Stimulated activated CD4-positive, alpha-beta T cell treated with anti-CD3 and anti-CD28 coated beads, TNF-alpha, amount 100 ng/mL, for 4 hours (primary cell): Measurements from ENCODE around the gene GJB6.

ENCODE experiments used
- DNase-seq, 3 experiments: peaks; one replicate each; pipeline ENCODE4 v3.0.0-alpha.2; 2020; ENCODE audit warnings: low read depth in 3 of 3

Gene GJB6

DNA sequence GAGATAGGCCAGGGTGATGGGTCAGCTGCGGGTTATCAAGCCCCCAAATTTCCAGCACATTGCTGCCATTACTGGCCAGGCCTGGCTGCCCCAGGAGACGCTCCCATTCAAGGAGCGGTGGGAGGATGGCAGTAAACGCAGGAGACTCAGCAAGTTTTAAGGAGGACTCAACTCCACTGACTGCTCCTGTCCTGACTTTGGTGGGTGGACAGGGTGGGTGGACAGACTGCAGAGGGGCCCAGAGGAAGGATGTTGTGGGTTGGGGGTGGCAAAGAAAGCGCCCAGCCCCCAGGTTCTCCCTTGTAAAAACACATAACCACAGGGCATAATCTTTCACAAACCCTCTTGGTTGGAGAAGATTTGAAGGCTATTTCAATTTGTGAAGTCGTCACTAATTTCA lies 4.4 kb downstream of the GJB6 start:
- no peak for DNase-seq

DNA sequence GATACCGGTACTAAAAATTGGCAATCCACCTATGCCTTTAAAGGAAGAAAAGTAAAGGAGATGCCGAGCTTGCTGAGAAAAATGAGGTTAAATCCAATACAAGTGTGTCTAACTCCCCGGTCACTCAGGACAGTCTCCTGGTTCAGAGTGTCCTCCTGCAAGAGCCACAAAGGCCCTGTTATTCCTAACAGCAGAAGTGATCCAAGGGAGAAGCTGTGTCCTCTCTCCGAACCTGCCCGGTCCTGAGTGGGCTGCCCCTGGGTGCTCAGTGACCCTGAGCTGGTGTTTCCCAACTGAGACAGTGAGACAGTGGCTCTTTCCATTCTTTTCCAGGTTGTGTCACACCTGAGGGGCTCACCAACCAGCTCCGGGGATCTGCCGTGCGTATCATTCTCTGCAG lies 4.8 kb downstream of the GJB6 start:
- no peak for DNase-seq

DNA sequence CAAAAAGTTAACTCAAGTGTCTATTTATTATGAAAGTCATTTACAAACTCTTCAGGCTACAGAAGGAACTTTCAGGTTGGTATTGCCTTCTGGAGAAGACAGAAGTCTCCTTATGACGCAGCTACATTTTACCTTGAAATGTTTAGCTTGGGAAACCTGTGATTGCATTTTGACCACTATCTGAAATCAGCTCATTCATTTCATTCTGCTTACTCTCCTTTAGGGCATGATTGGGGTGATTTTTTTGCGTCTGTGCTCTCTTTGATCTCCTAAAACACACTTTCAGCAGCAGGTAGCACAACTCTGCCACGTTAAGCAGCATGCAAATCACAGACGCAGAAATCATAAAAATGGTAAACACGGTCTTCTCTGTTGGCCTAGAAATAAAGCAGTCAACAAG lies 9.6 kb downstream of the GJB6 start:
- DNase-seq, result no peak

DNA sequence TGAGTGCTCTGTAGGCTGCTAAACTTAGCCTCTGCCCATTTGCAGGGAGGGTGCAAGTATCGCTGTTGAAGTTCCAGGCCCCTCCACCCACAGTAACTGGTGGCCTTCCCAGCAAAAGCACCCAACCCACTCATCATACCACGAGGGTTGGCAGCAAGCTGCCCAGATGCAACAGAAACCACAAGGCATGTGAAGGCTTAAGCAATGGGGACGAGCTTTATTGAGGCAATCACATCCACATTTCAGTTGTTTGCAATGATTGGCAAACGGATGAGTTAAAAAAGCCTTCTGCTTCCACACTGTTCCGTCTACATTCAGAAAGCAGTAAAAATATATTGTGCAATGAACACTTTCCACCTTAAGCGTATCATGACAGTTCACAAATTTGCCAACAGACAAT lies 10.3 kb downstream of the GJB6 start:
- DNase-seq, result no peak

DNA sequence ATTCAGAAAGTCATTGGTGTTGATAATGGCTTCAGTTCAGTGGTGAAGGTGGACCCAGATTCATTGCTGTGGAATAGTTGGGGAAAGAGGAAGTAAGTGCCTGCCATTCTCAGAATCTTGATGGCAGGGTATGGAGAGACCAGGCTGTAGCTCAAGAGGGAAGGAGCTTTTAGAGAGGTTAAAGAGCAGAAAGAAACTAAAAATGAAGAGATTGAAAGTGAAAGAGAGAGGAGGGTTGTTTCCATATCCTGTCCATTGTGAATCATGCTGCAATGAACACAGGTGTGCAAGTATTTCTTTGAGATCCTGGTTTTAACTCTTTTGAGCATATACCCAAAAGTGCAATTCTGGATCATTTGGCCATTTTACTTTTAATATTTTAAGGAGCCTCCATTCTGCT lies 12.5 kb downstream of the GJB6 start:
- no peak for DNase-seq

DNA sequence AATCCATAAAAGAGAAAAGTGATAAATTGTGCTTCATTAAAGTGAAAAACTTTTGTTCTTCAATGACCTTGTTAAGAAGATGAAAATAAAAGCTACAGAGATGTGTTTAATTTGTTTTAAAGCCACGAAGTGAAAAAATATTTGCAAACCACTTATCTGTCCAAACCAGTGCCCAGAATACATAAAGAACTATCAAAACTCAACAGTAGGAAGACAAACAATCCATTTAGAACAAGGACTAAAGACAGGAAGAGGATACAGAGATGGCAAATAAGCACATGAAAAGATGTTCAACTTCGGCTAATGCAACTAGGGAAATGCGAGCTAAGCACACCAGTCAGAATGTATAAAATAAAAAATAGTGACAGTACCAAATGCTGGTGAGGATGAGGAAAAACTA lies 15.0 kb downstream of the GJB6 start:
- DNase-seq, result no peak

DNA sequence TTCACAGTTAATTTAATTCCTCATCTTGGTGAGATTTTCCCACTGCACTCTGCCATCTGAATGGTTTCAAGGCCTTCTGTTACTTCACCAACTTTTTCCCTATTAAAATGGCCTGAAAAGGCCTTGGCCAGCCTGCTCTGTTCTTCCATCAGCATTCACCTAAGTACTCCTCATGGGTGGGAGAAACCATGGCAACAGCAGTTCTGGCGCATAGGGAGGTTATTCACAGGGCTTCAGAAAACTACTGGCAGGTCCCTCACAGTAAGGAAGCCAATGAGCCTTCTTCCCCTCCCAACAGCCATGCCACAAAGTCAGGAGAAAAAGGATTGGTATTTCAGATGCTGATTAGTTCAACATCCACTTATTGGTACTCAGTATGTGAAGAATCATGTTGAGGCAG lies 22.2 kb downstream of the GJB6 start:
- DNase-seq, result no peak

DNA sequence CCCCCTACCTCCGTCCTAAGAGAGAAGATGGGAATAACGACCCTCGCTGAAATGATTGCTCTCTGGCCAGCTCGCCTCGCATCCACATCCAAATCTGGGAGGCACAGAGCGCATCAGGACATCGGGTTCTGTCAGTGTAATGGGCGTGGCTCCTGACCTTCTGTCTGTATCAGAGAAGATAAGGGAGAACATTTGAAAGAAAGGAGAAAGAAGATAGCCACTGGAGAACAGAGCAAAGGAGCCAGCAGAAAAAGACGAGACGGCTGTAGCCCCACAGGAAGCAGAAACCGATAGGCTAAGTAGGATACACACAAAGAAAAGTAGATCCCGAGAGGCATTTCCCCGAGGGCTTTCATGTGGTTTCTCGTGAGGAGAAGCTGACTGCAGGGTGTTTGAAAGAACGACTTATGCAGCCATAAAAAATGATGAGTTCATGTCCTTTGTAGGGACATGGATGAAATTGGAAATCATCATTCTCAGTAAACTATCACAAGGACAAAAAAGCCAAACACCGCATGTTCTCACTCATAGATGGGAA lies 25.4 kb downstream of the GJB6 start:
- no peak for DNase-seq

DNA sequence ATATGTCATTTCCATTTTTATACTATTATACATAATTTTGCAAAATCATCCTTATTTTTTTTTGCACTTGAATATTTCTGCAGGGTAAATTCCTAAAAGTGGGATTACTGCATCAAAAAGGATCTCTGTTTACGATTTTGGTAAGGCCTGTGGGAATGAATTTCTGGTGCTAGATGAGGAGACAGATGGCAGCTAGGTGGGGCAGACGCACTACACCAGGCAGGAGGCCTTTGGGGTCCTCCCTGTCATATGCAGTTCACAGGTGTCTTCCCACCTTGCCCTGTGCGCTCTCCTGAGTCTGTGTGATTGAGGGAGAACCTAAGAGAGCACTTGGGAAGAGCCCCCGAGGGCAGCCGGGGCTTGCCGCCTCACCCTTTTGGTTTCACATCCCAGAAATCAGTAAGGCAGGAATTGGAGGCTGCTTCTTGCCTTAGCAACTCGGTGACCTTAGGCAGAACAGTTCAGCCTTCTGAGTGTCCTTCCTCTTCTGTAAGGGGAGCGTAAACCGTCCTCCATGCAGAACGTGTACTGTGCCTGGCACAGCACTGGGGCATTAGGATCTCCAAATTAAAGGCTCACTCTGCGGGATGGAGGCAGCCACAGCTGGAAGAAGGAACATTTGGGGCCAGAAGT lies 25.9 kb downstream of the GJB6 start:
- no peak for DNase-seq

DNA sequence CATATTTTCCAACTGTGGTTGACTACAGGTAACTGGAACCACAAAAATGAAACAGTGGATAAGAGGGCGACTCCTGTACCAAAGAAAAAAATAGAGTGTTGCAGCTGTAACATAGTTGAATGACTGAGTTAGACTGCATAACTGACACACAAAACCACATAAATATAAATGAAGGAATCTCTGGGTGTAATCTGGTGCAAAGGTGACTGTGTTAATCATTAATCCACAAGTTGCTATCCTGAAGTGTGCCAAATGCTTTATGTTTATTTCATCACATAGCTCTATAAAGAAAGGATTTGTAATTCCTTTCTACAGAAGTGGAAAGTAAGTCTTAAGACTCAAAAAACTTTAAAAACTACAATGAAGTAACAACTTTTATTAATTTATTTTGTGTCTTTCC lies 33.3 kb downstream of the GJB6 start:
- no peak for DNase-seq

DNA sequence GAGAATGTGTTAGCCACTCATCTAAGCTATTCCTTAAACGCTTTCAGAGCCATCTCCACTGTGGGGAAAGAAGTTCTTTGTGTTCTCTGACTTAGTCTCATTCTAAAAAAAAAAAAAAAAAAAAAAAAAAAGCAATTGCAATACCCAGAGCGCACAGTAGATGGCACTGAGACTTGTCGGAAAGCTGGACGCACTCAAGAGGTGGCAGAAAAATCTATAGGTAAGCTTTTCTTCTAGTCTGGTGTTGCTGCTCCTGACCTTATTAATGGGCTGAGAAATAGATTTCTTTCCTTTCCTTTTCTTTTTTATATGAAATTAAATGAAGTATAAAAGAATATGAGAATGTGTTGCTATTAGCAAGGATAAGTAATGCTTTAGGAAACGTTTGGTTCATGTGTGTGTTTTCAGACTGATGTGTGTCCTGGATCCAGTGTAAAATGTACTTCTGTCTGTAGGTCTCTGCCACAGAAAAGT lies 34.7 kb downstream of the GJB6 start:
- DNase-seq, result no peak

DNA sequence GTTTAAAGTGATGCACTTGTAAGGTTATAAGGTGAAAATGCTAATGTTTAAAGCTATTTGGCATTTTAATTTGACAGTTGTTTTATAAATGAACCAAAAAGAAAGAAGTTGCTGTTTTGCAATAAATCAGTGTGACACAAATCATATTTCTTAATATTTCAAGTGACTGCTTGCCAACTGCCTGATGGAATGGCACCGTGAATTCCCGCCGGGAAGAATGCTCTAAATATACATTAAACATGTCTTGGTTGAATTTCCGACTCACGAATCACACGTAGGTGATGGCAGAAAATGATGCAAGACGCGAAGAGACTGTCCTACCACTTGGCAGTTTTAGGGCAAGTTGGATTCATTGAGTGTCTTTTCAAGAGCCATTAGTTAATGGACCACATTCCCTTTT lies 36.3 kb downstream of the GJB6 start:
- no peak for DNase-seq

DNA sequence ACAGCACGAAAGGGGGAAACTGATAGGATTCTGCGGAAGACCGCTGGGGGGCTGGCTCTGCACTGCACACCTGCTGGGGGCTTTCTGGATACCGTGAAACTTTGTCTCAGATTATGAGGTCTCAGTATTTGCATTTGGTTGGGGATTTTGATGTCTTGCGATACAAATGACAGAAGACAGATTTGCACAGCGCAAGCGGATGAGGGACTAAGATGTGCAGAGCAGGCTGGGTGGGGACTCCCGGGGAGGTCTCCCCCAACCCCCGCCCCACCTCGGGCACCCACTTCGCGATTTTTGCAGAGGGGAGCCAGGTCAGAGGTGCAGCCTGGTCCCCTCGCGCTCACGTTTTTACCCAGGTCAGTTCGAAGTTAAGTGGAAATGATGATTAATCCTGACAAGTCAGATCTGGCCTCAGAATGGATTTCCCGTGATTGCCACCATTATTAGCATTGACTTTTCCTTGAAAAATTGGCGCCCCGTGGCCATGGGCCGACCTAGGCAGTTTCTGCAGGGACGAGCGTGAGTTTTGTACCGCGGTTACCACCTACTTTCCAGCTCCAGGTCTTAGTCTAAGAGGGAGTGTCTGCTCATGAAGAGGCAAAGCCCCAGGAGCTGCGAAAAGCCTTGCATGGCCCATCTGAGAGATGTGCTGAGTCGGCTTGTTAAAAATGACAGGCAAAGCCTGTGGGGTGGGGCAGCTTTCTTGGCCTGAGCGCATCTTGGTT lies 38.0 kb downstream of the GJB6 start:
- no peak for DNase-seq

DNA sequence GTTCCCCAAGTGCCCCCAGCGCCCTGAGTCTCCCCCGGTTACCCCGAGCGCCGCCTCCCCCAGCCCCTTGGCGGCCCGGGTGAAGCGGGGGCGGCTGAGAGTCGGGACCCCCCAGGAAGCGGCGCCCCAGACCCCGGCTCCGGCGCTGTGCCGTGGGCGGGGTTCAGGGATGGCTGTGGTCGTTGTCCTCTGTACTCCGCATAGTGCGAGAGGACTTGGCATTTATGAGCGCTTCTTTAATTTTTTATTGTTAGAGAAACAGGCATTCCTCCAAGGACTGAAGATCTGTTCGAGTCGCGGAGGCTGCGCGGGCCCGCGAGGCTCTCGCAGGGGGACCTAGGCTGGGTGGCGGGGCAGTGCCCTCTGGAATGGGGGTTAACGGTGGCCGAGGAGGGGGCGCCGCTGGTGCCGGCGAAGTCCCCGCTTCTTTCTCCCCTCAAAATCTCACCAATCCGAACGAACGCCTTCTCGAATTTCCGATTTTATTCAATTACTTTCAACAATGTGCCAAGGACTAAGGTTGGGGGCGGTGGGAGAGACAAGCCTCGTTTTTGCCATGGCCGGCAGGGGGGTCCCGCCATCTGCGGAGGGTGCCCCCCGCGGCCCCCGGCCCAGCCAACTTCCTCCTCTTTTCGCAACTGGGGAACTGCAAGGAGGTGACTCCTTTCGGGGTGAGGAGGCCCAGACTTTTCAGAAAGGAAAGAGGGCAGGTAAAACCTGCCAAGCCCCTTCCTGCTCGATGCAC lies 38.8 kb downstream of the GJB6 start:
- no peak for DNase-seq

DNA sequence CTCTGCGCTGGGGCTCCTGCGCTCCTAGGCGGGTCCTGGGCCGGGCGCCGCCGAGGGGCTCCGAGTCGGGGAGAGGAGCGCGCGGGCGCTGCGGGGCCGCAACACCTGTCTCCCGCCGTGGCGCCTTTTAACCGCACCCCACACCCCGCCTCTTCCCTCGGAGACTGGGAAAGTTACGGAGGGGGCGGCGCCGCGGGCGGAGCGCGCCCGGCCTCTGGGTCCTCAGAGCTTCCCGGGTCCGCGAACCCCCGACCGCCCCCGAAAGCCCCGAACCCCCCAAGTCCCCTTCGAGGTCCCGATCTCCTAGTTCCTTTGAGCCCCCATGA lies 39.3 kb downstream of the GJB6 start, which contains the start of gene GJB2:
Gene GJB2 (minus strand): TSS at position 103 of the 326 bp plus-strand sequence. CDS start 3,357 bp downstream, outside the sequence.
- no peak for DNase-seq

DNA sequence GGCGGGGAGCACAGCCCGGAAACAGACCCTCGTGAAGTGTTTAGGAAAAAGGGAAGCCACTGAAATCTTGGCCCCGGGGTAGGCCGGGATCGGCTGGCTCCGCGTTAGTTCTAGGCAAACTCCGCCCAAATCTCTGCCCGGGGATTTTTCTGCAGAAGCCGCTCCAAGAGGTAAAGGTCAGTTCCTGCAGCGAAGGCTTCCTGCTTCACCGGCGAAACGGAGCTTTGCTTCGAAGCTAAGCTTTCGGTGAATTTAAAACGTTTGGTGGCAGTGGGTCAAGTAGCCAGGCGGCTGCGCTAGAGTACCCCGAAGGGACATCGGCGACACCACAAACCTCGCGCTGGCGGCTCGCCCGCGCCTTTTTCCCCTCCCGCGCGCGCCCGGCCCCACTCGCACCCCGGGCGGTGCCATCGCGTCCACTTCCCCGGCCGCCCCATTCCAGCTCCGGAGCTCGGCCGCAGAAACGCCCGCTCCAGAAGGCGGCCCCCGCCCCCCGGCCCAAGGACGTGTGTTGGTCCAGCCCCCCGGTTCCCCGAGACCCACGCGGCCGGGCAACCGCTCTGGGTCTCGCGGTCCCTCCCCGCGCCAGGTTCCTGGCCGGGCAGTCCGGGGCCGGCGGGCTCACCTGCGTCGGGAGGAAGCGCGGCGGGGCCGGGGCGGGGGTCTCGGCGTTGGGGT lies 39.8 kb downstream of the GJB6 start:
- no peak for DNase-seq

DNA sequence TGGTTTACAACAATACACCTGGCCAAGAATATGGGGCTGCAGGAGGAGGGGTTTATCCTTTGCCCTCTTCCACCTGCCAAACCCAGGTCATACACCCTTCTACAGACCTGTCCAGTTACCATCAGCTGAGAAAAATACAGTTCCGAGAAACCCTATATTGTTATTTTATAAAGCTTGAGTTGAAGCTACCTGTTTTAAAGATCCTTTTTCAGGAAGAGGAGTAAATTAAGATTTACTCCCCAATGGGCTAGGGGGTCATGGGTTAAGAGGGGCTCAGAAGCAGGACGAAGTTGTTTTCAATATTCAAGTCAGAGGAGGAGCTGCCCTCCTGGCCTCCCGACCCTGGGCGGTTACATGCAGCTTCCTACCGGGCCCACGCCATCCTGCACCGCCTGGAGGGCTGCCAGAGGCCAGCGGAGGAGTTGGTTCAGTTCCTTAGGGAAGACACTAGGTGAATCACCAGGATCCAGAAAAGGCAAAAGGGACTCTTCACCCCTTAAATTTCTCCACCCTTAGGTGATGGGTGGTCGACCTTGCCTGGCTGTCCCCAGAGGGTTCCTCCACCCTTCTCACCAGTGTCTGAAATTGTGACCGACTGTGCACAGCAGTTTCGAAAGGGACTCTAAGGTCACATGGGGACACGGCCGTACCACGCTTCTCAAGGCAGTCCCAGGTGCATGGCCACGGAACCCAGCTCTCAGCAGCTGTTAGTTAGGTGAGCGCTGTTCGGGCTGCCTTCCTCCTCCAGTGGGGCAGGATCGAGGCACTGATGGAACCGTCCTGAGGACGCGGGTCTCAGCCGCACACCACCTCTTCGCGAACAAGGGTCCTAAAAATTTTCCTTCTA lies 40.6 kb downstream of the GJB6 start:
- no peak for DNase-seq

DNA sequence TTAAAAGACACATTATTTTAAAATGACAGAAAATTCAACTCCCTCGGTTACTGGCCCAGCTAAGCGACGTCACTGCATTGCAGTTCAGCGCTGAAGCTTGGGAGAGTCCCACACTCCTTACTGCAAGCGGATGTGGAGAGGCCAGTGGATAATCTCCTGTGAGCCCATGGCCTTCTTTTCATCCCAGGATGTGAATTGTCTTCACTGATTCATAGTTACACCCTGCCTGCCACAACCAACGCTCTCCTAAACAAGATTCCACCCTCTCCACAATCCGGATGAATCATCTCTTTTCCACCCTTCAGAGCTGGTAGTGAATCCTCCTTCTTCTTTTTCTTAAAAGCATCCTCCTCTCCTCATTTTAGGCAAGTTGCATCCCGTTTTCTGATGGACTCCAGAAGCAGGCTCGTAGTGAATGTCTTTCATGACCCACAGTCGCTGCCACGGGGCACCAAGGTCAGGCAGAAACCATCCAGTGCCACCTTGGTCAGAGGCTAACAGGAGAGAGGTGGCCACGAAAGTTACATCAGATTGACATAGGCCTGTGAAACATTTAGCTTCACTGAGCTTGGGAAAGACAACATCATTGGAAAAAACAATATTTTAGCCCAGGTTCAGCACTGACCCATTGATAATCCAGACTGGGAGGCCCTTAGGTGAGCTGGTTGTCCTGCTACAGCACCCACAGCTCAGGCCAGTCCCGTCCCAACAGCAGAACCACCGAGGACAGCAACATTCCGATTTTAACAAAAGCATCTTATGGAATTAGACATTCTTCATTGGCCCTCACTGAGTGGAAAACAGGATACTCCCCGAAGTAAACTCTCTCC lies 41.4 kb downstream of the GJB6 start:
- DNase-seq, result no peak

DNA sequence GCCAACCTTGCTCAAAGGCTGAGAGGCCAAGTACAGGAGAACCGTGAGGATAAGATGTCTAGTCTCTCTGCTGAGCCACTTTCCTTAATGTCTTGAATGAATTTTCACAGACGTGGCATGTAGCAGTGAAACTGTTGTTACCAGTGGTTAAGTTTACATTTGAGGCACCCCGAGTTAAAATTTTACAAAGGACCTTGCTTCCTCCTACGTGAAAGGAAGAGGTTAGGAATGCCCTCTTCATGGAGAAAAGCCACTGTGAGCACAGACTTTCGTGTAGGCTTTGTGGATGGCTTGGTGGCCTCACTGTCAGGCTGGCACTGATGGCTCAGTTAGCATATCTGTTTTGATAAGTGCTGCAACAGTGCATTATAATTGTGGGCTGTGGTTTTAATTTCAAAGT lies 42.0 kb downstream of the GJB6 start:
- DNase-seq, result no peak
